ENCODE data around the gene GSTA2.
"Not testable (repeated sequence)": the region's sequence is repeated elsewhere in the genome, so short reads cannot be mapped to it uniquely, and the experiment has no call there.

GRCh38 chr6:52809777-52810176 lies 46.5 kb upstream of the GSTA2 start:
- TF ChIP-seq RAD21 (IDR thresholded peaks at IDR 0.05; ENCODE audit: low read length); CTCF (IDR thresholded peaks at IDR 0.05): not testable (repeated sequence)
